Brain microvascular endothelial cell (primary cell): ENCODE measurements around the gene DACH2.
"Not testable (repeated sequence)": the region's sequence is repeated elsewhere in the genome, so short reads cannot be mapped to it uniquely, and the experiment has no call there.

Source experiments
- DNase-seq: peaks from one replicate; pipeline ENCODE4 v3.0.0-alpha.2; 2020
- H3K27ac ChIP-seq: fragments of 250-450 bp; sonication (Bioruptor Pico); 2 replicates; pipeline ENCODE4 v1.5.1; 2020; ENCODE audit warnings: mild to moderate bottlenecking, moderate library complexity
- H3K27me3 ChIP-seq: fragments of 250-450 bp; sonication (Bioruptor Pico); replicated peaks from 2 replicates; pipeline ENCODE4 v1.5.1; 2020; ENCODE audit warnings: mild to moderate bottlenecking
- H3K36me3 ChIP-seq: fragments of 250-450 bp; sonication (Bioruptor Pico); replicated peaks from 2 replicates; pipeline ENCODE4 v1.5.1; 2020; ENCODE audit warnings: mild to moderate bottlenecking
- H3K4me3 ChIP-seq: 2 replicates; pipeline ENCODE4 v1.5.1; 2011; ENCODE audit warnings: low read depth, mild to moderate bottlenecking, control low read depth, low read length, moderate library complexity
- in situ Hi-C: cut with HindIII; loops from 2 replicates; pipeline ENCODE4 v1.10.0; 2017; ENCODE audit warnings: low sequenced_read_pairs, low pct_ligation_motif_present
- TF ChIP-seq, protein P1 (sequence below): IDR thresholded peaks from 2 replicates; pipeline ENCODE4 v1.5.1; 2011; ENCODE audit warnings: low read depth, mild to moderate bottlenecking, moderate library complexity, low read length, control low read depth, inconsistent platforms; ENCODE audit errors: missing control alignments

The DACH2 gene

DNA sequence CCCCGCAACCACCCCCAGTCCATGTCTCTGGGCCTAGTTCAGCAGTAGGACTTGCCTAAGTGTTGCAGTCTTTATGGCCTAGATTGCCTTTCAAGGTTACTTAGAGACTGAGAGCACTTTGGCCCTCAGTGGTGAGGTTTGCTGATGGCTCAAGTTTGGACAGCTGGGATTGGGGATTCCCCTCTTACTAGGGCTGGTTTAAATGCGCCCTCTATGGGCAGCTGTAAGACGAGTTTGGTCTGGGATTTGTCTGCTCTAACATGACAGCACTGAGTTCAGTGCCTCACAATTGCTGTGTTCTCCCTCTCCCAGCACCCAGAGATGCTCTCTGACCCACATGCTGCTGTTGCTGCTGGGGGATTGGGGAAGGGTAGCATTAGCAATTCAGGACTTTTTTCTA is 23.1 kb downstream of the DACH2 start:
- Histone ChIP-seq H3K36me3 (no peaks in the 10 kb centered on the region), H3K27me3 (no peaks in the 10 kb centered on the region), H3K27ac (no peak overlapping the region), H3K4me3 (no peak overlapping the region)
- in situ Hi-C loops, result no loop called here
- TF ChIP-seq, protein P1, sequence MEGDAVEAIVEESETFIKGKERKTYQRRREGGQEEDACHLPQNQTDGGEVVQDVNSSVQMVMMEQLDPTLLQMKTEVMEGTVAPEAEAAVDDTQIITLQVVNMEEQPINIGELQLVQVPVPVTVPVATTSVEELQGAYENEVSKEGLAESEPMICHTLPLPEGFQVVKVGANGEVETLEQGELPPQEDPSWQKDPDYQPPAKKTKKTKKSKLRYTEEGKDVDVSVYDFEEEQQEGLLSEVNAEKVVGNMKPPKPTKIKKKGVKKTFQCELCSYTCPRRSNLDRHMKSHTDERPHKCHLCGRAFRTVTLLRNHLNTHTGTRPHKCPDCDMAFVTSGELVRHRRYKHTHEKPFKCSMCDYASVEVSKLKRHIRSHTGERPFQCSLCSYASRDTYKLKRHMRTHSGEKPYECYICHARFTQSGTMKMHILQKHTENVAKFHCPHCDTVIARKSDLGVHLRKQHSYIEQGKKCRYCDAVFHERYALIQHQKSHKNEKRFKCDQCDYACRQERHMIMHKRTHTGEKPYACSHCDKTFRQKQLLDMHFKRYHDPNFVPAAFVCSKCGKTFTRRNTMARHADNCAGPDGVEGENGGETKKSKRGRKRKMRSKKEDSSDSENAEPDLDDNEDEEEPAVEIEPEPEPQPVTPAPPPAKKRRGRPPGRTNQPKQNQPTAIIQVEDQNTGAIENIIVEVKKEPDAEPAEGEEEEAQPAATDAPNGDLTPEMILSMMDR, result peak; percentile 65
- DNase-seq, result peak; percentile 35

- TF ChIP-seq, protein P1, result no peak
- in situ Hi-C loops, result no loop called here
- no peak for DNase-seq
- Histone ChIP-seq H3K4me3 (no peak overlapping the region), H3K27ac (no peak overlapping the region), H3K36me3 (no peaks in the 10 kb centered on the region), H3K27me3 (no peaks in the 10 kb centered on the region)
These were observed 30.7 kb downstream of the DACH2 start for GRCh38 chrX:86178906-86179305.

- H3K4me3 ChIP-seq, in situ Hi-C loops, H3K27ac ChIP-seq, DNase-seq, H3K27me3 ChIP-seq, H3K36me3 ChIP-seq: not testable (repeated sequence)
These were observed 33.1 kb downstream of the DACH2 start for GRCh38 chrX:86181325-86181724.

DNA sequence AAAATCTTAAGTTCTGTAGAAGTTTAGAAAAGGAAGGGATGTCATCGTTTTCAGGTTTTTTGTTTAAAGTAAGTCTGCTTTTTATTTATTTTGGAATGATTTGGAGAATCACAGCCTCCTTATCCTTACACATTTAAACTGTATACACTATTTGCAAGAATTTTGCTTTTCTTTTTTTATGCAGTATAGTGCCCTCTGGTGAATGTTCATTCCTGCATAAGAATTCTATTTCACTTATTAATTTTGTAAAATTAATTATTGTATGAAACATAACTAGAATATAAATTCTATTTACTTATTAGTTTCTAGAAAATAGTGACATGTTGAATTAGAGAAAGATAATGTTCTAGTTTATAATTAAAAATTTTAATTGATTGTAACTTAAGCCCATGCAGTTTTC is 44.6 kb downstream of the DACH2 start:
- no peak for DNase-seq
- TF ChIP-seq, protein P1, result no peak
- in situ Hi-C loops, result no loop called here
- Histone ChIP-seq H3K27me3 (no peaks in the 10 kb centered on the region), H3K27ac (no peak overlapping the region), H3K36me3 (no peaks in the 10 kb centered on the region), H3K4me3 (no peak overlapping the region)

GRCh38 chrX:86194758-86195157 is 46.5 kb downstream of the DACH2 start:
- TF ChIP-seq, protein P1, result no peak
- Histone ChIP-seq H3K27me3 (no peaks in the 10 kb centered on the region), H3K36me3 (no peaks in the 10 kb centered on the region), H3K27ac (no peak overlapping the region), H3K4me3 (no peak overlapping the region)
- DNase-seq, result no peak
- in situ Hi-C loops, result no loop called here

- no peaks in the 10 kb centered on the region for H3K36me3 ChIP-seq
- in situ Hi-C loops, result no loop called here
- H3K27ac ChIP-seq, result no peak overlapping the region
- H3K27me3 ChIP-seq, result no peaks in the 10 kb centered on the region
- no peak overlapping the region for H3K4me3 ChIP-seq
- no peak for DNase-seq
- TF ChIP-seq, protein P1, result no peak
These were observed 47.1 kb downstream of the DACH2 start for GRCh38 chrX:86195343-86195742.

GRCh38 chrX:86197815-86198214 is 49.6 kb downstream of the DACH2 start:
- no peaks in the 10 kb centered on the region for H3K27me3 ChIP-seq
- in situ Hi-C loops, result no loop called here
- TF ChIP-seq, protein P1, result no peak
- H3K36me3 ChIP-seq, result no peaks in the 10 kb centered on the region
- no peak overlapping the region for H3K27ac ChIP-seq
- DNase-seq, result no peak
- H3K4me3 ChIP-seq, result no peak overlapping the region
